OCI-LY1 (cell line): Measurements from ENCODE around the gene AOAH.

Experiments used
- H2AFZ ChIP-seq: fragments of 200-600 bp; sonication (generic), shearing (Covaris generic); 2 replicates; pipeline ENCODE4 v1.6.0; 2014; ENCODE audit warnings: antibody characterized with exemption, mild to moderate bottlenecking, low read length
- H3F3A ChIP-seq: fragments of 200-600 bp; sonication (generic), shearing (Covaris generic); 2 replicates; pipeline ENCODE4 v1.6.0; 2014; ENCODE audit warnings: mild to moderate bottlenecking, antibody characterized with exemption, low read length, moderate library complexity; ENCODE audit not compliant: insufficient read depth
- H3K27ac ChIP-seq: fragments of 200-600 bp; sonication (generic); 2 replicates; pipeline ENCODE4 v1.5.1; 2014; ENCODE audit warnings: low read length, mixed run types, mild to moderate bottlenecking, low read depth; ENCODE audit not compliant: poor library complexity, severe bottlenecking
- H3K27me3 ChIP-seq: fragments of 200-600 bp; sonication (generic); 2 replicates; pipeline ENCODE4 v1.6.0; 2014; ENCODE audit warnings: antibody characterized with exemption, mild to moderate bottlenecking, low read length, moderate library complexity; ENCODE audit not compliant: insufficient read depth
- H3K36me3 ChIP-seq: fragments of 200-600 bp; sonication (generic); 2 replicates; pipeline ENCODE4 v1.6.1; 2014; ENCODE audit warnings: mild to moderate bottlenecking, antibody characterized with exemption, low read length, moderate library complexity, mixed read lengths; ENCODE audit not compliant: insufficient read depth
- H3K4me1 ChIP-seq: fragments of 200-600 bp; sonication (generic); 2 replicates; pipeline ENCODE4 v1.5.1; 2014; ENCODE audit warnings: mild to moderate bottlenecking, low read length, moderate library complexity; ENCODE audit not compliant: insufficient read depth, severe bottlenecking
- H3K4me2 ChIP-seq: fragments of 200-600 bp; sonication (generic), shearing (Covaris generic); 2 replicates; pipeline ENCODE4 v1.6.1; 2014; ENCODE audit warnings: low read length
- H3K4me3 ChIP-seq: fragments of 200-600 bp; sonication (generic); 2 replicates; pipeline ENCODE4 v1.5.1; 2014; ENCODE audit warnings: low read length, low read depth, mild to moderate bottlenecking, mixed read lengths; ENCODE audit not compliant: poor library complexity, severe bottlenecking
- H3K79me2 ChIP-seq: fragments of 200-600 bp; shearing (Covaris generic); 2 replicates; pipeline ENCODE4 v1.6.1; 2016; ENCODE audit warnings: mixed run types, low read length, mixed read lengths; ENCODE audit not compliant: insufficient read depth
- H3K9ac ChIP-seq: fragments of 200-600 bp; sonication (generic), shearing (Covaris generic); 2 replicates; pipeline ENCODE4 v1.6.1; 2014; ENCODE audit warnings: mild to moderate bottlenecking, low read length, mixed read lengths
- H3K9me2 ChIP-seq: fragments of 200-600 bp; sonication (generic), shearing (Covaris generic); 2 replicates; pipeline ENCODE4 v1.6.1; 2014; ENCODE audit warnings: low read depth, mild to moderate bottlenecking, low read length, mixed read lengths
- H3K9me3 ChIP-seq: fragments of 200-600 bp; shearing (Covaris generic); 2 replicates; pipeline ENCODE4 v1.6.1; 2014; ENCODE audit warnings: low read length, mixed read lengths
- H4K20me1 ChIP-seq: fragments of 200-600 bp; sonication (generic), shearing (Covaris generic); 2 replicates; pipeline ENCODE4 v1.6.0; 2016; ENCODE audit warnings: mild to moderate bottlenecking, low read length; ENCODE audit not compliant: insufficient read depth
- EZH2 ChIP-seq: fragments of 200-600 bp; sonication (generic), shearing (Covaris generic); IDR thresholded peaks from 2 replicates; pipeline ENCODE4 v1.8.0; 2017; ENCODE audit warnings: borderline replicate concordance, mixed run types, mild to moderate bottlenecking, antibody characterized with exemption, low read length, moderate library complexity, mixed read lengths
- TF ChIP-seq, protein P1 (sequence below): fragments of 200-600 bp; sonication (generic), shearing (Covaris generic); IDR thresholded peaks from 2 replicates; pipeline ENCODE4 v1.5.1; 2017; ENCODE audit warnings: mild to moderate bottlenecking, antibody characterized with exemption, low read length, moderate library complexity, mixed read lengths

Gene AOAH

DNA sequence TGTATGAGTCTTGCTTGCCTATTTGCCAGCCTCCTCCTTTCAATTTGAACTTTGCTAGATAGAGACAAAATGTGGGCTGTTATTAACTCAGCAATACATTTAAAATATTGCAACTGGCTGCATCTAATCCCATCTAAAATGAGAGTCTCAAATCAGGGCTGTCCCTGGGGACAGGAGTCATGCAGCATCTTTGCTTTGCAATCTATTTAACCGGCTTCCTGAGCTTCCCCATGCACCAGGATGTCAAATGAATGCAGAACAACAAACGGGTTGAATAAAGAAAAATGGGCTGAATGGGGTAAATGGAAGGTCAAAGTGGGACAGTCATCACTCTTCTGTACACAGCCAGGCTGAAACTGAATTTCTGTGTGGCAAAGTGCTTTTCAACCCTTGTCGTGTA, 89.2 kb downstream of the AOAH start:
- H3K27ac ChIP-seq, result no peak overlapping the region

DNA sequence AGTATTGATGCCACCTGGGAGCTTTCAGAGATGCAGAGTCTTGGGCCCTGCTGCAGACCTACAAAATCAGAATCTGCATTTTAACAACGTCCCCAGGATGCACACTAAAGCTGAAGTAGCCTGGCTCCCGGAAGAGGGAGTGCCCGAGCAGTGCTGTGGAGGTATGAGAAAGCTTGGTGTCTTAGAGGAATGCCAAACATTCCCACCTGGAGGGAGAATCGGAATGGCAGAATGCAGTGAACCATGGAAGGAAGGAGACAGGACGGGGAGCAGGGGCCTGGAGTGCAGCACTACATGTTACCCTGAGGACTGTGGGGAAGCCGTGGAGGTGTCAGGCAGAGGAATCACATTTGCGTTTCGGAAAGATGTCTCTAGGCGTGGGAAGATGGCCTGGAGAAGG, 90.9 kb downstream of the AOAH start:
- Histone ChIP-seq H3F3A (no peaks in the 10 kb centered on the region), H3K9me2 (no peaks in the 10 kb centered on the region), H4K20me1 (no peaks in the 10 kb centered on the region), H3K4me1 (no peaks in the 10 kb centered on the region), H3K79me2 (no peaks in the 10 kb centered on the region), H3K4me3 (no peak overlapping the region), H3K4me2 (no peak overlapping the region), H3K36me3 (no peaks in the 10 kb centered on the region), H3K27me3 (peaks cover 10% of the 10 kb centered on the region; the same call in 1 of the 2 replicates), H3K9ac (no peak overlapping the region), H3K9me3 (no peaks in the 10 kb centered on the region), H2AFZ (no peak overlapping the region), H3K27ac (no peak overlapping the region)
- TF ChIP-seq, protein P1, sequence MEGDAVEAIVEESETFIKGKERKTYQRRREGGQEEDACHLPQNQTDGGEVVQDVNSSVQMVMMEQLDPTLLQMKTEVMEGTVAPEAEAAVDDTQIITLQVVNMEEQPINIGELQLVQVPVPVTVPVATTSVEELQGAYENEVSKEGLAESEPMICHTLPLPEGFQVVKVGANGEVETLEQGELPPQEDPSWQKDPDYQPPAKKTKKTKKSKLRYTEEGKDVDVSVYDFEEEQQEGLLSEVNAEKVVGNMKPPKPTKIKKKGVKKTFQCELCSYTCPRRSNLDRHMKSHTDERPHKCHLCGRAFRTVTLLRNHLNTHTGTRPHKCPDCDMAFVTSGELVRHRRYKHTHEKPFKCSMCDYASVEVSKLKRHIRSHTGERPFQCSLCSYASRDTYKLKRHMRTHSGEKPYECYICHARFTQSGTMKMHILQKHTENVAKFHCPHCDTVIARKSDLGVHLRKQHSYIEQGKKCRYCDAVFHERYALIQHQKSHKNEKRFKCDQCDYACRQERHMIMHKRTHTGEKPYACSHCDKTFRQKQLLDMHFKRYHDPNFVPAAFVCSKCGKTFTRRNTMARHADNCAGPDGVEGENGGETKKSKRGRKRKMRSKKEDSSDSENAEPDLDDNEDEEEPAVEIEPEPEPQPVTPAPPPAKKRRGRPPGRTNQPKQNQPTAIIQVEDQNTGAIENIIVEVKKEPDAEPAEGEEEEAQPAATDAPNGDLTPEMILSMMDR, result no peak
- TF ChIP-seq EZH2, result no peak

More for the DNA sequence above, 89.2 kb downstream of the AOAH start:
- H3K4me1 ChIP-seq, result no peaks in the 10 kb centered on the region
- H3K4me3 ChIP-seq, result no peak overlapping the region
- H3K9ac ChIP-seq, result no peak overlapping the region
- TF ChIP-seq, protein P1, result no peak
- no peak for TF ChIP-seq EZH2
- no peaks in the 10 kb centered on the region for H3F3A ChIP-seq
- H3K36me3 ChIP-seq, result no peaks in the 10 kb centered on the region
- H3K9me3 ChIP-seq, result no peaks in the 10 kb centered on the region
- no peaks in the 10 kb centered on the region for H4K20me1 ChIP-seq
- H2AFZ ChIP-seq, result no peak overlapping the region
- no peaks in the 10 kb centered on the region for H3K79me2 ChIP-seq
- H3K9me2 ChIP-seq, result no peaks in the 10 kb centered on the region
- H3K4me2 ChIP-seq, result no peak overlapping the region
- H3K27me3 ChIP-seq, result peaks cover 4% of the 10 kb centered on the region; the same call in 1 of the 2 replicates

DNA sequence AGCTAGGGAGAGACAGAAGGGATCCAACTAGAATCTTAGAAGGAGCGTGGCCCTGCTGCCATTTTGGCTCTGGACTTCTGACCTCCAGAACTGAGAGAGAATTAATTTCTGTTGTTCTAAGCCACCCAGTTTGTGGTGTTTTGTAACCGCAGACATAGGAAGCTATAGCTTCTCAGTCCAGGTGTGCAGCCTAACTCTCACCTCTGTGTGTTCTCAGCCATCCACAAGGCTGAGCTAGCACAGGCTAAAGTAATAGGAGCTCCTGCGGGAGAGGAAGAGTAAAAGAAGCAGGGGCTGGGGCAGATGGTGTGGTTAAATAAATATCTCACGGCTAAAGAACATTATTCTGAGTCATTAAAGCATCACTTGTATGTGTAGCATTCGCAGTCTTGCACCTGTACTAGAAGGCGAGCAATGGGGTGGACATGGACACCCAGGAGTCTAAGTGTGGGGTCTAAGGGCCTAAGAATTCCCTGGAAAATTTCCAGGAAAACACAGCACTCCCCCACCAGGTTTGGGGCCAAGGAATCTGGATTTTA, 94.1 kb downstream of the AOAH start:
- Histone ChIP-seq H3F3A (no peaks in the 10 kb centered on the region), H3K4me3 (no peak overlapping the region), H3K27ac (no peak overlapping the region), H3K9me2 (no peaks in the 10 kb centered on the region), H3K79me2 (no peaks in the 10 kb centered on the region), H4K20me1 (no peaks in the 10 kb centered on the region), H3K9ac (no peak overlapping the region), H3K27me3 (peaks cover 10% of the 10 kb centered on the region; the same call in 1 of the 2 replicates), H3K9me3 (no peaks in the 10 kb centered on the region), H3K4me1 (no peaks in the 10 kb centered on the region), H3K36me3 (no peaks in the 10 kb centered on the region), H3K4me2 (no peak overlapping the region), H2AFZ (no peak overlapping the region)
- TF ChIP-seq EZH2, result no peak
- TF ChIP-seq, protein P1, result no peak
